GM12875 (cell line): ENCODE data around the gene SNRPF.

ENCODE experiments used
- H3K4me3 ChIP-seq: one replicate; pipeline ENCODE4 v1.5.1; 2011; ENCODE audit warnings: low read depth, low read length, control low read depth
- TF ChIP-seq, protein P1 (sequence below): IDR thresholded peaks from 2 replicates; pipeline ENCODE4 v1.5.1; 2011; ENCODE audit warnings: low read depth, mild to moderate bottlenecking, control low read depth, inconsistent platforms, low read length, moderate library complexity, borderline replicate concordance; ENCODE audit not compliant: insufficient read depth

SNRPF gene

GRCh38 chr12:95898081-95898480 lies 39.3 kb downstream of the SNRPF start:
- TF ChIP-seq, protein P1, sequence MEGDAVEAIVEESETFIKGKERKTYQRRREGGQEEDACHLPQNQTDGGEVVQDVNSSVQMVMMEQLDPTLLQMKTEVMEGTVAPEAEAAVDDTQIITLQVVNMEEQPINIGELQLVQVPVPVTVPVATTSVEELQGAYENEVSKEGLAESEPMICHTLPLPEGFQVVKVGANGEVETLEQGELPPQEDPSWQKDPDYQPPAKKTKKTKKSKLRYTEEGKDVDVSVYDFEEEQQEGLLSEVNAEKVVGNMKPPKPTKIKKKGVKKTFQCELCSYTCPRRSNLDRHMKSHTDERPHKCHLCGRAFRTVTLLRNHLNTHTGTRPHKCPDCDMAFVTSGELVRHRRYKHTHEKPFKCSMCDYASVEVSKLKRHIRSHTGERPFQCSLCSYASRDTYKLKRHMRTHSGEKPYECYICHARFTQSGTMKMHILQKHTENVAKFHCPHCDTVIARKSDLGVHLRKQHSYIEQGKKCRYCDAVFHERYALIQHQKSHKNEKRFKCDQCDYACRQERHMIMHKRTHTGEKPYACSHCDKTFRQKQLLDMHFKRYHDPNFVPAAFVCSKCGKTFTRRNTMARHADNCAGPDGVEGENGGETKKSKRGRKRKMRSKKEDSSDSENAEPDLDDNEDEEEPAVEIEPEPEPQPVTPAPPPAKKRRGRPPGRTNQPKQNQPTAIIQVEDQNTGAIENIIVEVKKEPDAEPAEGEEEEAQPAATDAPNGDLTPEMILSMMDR: no peak
- H3K4me3 ChIP-seq: no peak overlapping the region

DNA sequence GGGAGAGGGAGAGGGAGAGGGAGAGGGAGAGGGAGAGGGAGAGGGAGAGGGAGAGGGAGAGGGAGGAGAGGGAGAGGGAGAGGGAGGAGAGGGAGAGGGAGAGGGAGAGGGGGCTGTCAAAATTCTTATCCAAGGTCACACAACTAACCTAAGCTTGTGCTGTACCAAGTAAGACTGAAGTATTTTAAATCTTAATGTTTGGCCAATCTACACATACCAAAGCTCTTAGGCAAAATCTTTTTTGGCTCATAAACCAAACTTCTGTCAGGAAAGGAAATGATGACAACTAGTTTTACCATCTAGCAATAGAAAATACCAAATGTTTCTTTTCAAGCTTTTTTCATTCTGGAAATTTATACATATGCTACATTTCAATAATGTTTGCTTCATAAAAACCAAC lies 49.8 kb downstream of the SNRPF start:
- no peak overlapping the region for H3K4me3 ChIP-seq
- TF ChIP-seq, protein P1: no peak

- TF ChIP-seq, protein P1: no peak
- no peak overlapping the region for H3K4me3 ChIP-seq
These were observed 51.1 kb downstream of the SNRPF start for GRCh38 chr12:95909871-95910270.
